ENCODE data around the gene E4F1. TPM values are rescaled to one million over a fixed set of nuclear protein-coding genes. Genes with fewer than 3 reads are reported as not detected.
A peak's percentile ranks its signal among the peaks of the same experiment; 100 is the strongest.

The E4F1 gene
- total and polyA plus RNA-seq, 2 of the 13 experiments (the other 11 are each of a cell fraction or from before 2014, with no cell fraction given) = 13.8 to 19.5 TPM

GRCh38 chr16:2190002-2190658 lies 33.3 kb upstream of the E4F1 start (continued):
- no peak for TF ChIP-seq TCF7L2 (IDR thresholded peaks at IDR 0.05; ENCODE audit: low read depth, low read length)
- TF ChIP-seq TRIM24 (CRISPR knock-in tag; IDR thresholded peaks at IDR 0.05) = no peak
- TF ChIP-seq ATF6 (CRISPR knock-in tag; conservative IDR thresholded peaks at IDR 0.05) = no peak
- TF ChIP-seq CEBPZ (IDR thresholded peaks at IDR 0.05; ENCODE audit: low read length) = no peak
- peak; percentile 30; the same call in 1 of the 2 replicates for TF ChIP-seq GATAD2A (CRISPR knock-in tag; IDR thresholded peaks at IDR 0.05)
- no peak; the same call in 1 of the 2 replicates for TF ChIP-seq YEATS4 (CRISPR knock-in tag; IDR thresholded peaks at IDR 0.05; ENCODE audit: borderline replicate concordance)
- no peak for TF ChIP-seq DBP (CRISPR knock-in tag; IDR thresholded peaks at IDR 0.05; ENCODE audit: not compliant biosample characterization)
- TF ChIP-seq SAP130 (CRISPR knock-in tag; IDR thresholded peaks at IDR 0.05; ENCODE audit: low read depth) = peak; percentile 41; the same call in 1 of the 2 replicates
- TF ChIP-seq RNF2 (conservative IDR thresholded peaks at IDR 0.05; ENCODE audit: low read depth) = 0 out of 2 replicates have a peak, but pooled peaks have one; percentile 49
- no peak for TF ChIP-seq KLF12 (CRISPR knock-in tag; IDR thresholded peaks at IDR 0.05; ENCODE audit: borderline replicate concordance)
- peak; percentile 90 for TF ChIP-seq MAX (IDR thresholded peaks at IDR 0.05)
- no peak for TF ChIP-seq ZNF770 (CRISPR knock-in tag; IDR thresholded peaks at IDR 0.05)
- TF ChIP-seq ZNF24 (IDR thresholded peaks at IDR 0.05) = no peak
- TF ChIP-seq ZNF713 (CRISPR knock-in tag; IDR thresholded peaks at IDR 0.05) = no peak
- no peak for TF ChIP-seq ZNF782 (CRISPR knock-in tag; IDR thresholded peaks at IDR 0.05; ENCODE audit: borderline replicate concordance)
- TF ChIP-seq BORCS8-MEF2B (CRISPR knock-in tag; IDR thresholded peaks at IDR 0.05) = peak; percentile 80
- no peak for TF ChIP-seq ZNF224 (CRISPR knock-in tag; IDR thresholded peaks at IDR 0.05)
- TF ChIP-seq ZNF746 (CRISPR knock-in tag; IDR thresholded peaks at IDR 0.05) = peak; percentile 75
- TF ChIP-seq ATF4 (CRISPR knock-in tag; IDR thresholded peaks at IDR 0.05) = no peak
